Activated CD4-positive, alpha-beta T cell treated with anti-CD3 and anti-CD28 coated beads, Interleukin-2, amount 10 ng/mL, durations not matched to agents 24 days and 14 days (primary cell): ENCODE measurements around the gene PLD1. TPM values are rescaled to one million over a fixed set of nuclear protein-coding genes. Genes with fewer than 3 reads are reported as not detected.
A peak's percentile ranks its signal among the peaks of the same experiment; 100 is the strongest.

Experiments
- DNase-seq: peaks from one replicate; pipeline ENCODE4 v3.0.0; 2022
- H3K27ac Mint-ChIP-seq: one replicate; pipeline ENCODE4 v1.8.0; 2022; ENCODE audit warnings: mild to moderate bottlenecking, mixed read lengths
- H3K27me3 Mint-ChIP-seq: one replicate; pipeline ENCODE4 v1.8.0; 2022; ENCODE audit warnings: mixed read lengths
- H3K36me3 Mint-ChIP-seq: one replicate; pipeline ENCODE4 v1.8.0; 2022; ENCODE audit warnings: low read depth, mild to moderate bottlenecking, mixed read lengths
- H3K4me1 Mint-ChIP-seq: one replicate; pipeline ENCODE4 v1.8.0; 2021; ENCODE audit warnings: mixed read lengths
- H3K4me3 Mint-ChIP-seq: one replicate; pipeline ENCODE4 v1.8.0; 2022; ENCODE audit warnings: mild to moderate bottlenecking, moderate library complexity, mixed read lengths
- H3K9me3 Mint-ChIP-seq: one replicate; pipeline ENCODE4 v1.8.0; 2021; ENCODE audit warnings: mixed read lengths
- intact Hi-C: fragments of 100-400 bp; cut with micrococcal nuclease; formaldehyde crosslinking; loops from one replicate; pipeline ENCODE4 v1.15.1; 2023
- total RNA-seq: library from RNA; stranded (reverse); gene quantifications from 2 replicates; pipeline ENCODE4 v1.2.3, GENCODE V29; 2022

Gene PLD1
- total RNA-seq, 1 donor from 2014 or later = 0.09 TPM

DNA sequence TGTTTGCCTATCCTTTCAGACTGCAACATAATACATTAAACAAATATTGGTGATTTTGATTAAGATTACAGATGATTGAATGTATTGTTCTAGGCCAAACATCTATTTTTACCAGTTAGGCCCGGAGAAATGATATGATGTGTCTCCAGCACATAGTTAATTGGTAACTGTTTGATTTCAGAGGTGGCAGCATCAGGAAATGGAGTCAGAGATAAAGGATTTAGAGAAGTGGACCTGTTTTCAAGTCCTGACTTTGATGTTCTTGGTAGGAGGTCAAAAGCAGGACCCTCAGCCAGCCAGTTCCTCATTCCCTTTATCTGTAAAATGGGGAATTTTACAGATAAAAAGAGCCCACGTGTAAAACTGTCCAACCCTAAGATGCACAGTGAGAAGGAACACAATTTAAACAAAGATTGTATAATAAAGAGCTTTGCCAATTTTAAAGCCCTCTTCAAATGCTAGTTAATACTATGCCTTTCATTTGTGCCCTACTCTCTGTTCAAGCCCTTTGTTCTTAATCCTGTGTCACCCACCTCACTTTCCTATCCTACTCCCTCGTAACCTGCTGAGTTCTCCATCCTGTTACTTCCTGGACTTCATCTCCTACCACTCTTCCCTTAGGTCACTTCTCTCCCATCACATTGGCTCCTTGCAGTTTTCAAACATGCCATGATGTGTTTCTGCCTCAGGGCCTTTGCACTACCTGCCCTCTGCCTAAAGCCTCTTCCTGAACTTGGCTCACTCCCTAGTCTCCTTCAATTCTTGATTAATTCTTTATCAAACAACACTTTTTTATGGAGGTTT lies 35.4 kb upstream of the PLD1 start:
- intact Hi-C loops = loop anchor here (1.0 to 5.0 kb wide), 5 partner anchors 31 to 287 kb away; partner anchors contain the start of gene FNDC3B
- no peak overlapping the region for H3K27ac Mint-ChIP-seq
- peak; percentile 52 for DNase-seq
- H3K27me3 Mint-ChIP-seq = peaks cover 18% of the 10 kb centered on the region
- H3K36me3 Mint-ChIP-seq = no peaks in the 10 kb centered on the region
- H3K4me3 Mint-ChIP-seq = no peak overlapping the region
- peaks cover 8% of the 10 kb centered on the region for H3K9me3 Mint-ChIP-seq
- peaks cover 17% of the 10 kb centered on the region for H3K4me1 Mint-ChIP-seq

DNA sequence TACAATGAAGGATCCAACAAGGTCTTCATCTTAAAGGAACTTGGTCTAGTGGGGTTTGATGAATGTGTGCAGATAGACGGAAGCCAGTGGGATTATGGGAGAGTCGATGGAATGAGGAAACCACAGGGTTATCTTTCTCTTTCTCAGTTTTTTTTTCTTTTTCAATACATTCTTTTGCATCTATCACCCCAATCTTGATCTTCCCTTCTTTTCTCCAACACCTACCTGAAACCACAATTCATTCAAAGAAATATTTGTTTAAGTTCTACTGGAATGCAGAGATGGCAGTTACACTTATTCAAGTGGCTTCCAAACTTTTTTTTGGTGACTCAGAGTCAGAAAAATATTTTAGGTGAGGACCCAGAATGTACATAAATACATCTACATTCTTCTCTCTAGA lies 34.6 kb upstream of the PLD1 start:
- peaks cover 8% of the 10 kb centered on the region for H3K9me3 Mint-ChIP-seq
- H3K27ac Mint-ChIP-seq = no peak overlapping the region
- no peaks in the 10 kb centered on the region for H3K36me3 Mint-ChIP-seq
- intact Hi-C loops = loop anchor here (5.0 kb wide), 1 partner anchor 287 kb away; no protein-coding TSS in a partner anchor
- no peak for DNase-seq
- H3K4me1 Mint-ChIP-seq = peaks cover 17% of the 10 kb centered on the region
- peaks cover 19% of the 10 kb centered on the region for H3K27me3 Mint-ChIP-seq
- H3K4me3 Mint-ChIP-seq = no peak overlapping the region

DNA sequence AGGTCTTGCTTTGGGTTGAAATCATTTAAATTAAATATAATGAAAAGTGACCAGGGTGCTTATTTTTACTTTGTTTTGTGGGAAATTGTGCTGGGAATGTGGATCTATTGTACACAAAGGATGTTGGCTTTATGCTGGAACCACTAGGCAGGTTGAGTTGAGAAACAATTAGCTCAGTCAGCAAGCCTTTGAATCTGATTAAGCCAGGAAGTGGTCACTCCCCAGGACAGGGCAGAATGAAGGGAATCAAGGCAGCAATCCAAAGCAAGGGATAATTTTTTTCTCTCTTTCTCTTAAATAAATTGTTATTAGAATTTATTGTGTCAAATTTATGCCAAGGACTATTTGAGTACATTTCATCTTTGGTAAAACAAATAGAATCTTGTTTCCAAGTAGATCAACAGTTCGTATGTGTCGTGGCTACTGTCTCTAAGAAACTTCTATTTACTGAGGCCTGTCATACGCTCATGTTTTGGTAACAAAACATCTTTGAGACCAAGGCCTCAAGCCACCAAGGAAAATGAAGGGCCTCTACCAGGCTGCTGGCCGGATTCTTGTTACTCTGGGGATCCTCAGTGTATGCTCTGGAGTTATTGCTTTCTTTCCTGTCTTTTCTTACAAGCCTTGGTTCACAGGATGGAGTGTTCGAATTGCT lies 32.7 kb upstream of the PLD1 start, which contains the start of gene TMEM212:
TMEM212 (plus strand) TSS at position 486 of the 655 bp plus-strand sequence; CDS start at position 521, 35 bp downstream.
- peaks cover 27% of the 10 kb centered on the region for H3K27me3 Mint-ChIP-seq
- H3K9me3 Mint-ChIP-seq = peaks cover 8% of the 10 kb centered on the region
- intact Hi-C loops = no loop called here
- DNase-seq = no peak
- H3K4me1 Mint-ChIP-seq = peaks cover 21% of the 10 kb centered on the region
- no peak within 1 kb of the TSS for H3K4me3 Mint-ChIP-seq
- H3K27ac Mint-ChIP-seq = no peak within 1 kb of the TSS
- no peaks in the 10 kb centered on the region for H3K36me3 Mint-ChIP-seq

DNA sequence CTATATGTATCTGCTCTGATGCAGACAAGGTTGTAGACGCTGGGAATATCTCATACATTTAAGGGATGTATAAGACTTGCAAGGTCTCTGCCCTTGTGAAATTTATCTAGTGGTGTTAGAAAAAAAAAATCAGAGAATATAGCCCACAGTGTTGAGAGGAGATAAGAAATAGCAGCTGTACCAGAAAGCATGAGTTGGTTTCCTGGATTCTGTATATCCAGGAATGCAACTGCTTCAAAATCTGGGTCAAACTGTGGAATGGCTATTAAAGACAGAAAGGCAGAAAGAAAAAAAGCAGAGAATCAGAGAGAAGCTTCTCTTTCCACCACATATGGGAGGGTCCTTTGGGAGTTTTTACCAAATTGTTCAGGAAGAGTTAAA lies 31.3 kb upstream of the PLD1 start:
- intact Hi-C loops = no loop called here
- H3K4me3 Mint-ChIP-seq = no peak overlapping the region
- no peak for DNase-seq
- H3K9me3 Mint-ChIP-seq = peaks cover 8% of the 10 kb centered on the region
- H3K27ac Mint-ChIP-seq = no peak overlapping the region
- peaks cover 31% of the 10 kb centered on the region for H3K27me3 Mint-ChIP-seq
- H3K4me1 Mint-ChIP-seq = peaks cover 12% of the 10 kb centered on the region
- no peaks in the 10 kb centered on the region for H3K36me3 Mint-ChIP-seq

DNA sequence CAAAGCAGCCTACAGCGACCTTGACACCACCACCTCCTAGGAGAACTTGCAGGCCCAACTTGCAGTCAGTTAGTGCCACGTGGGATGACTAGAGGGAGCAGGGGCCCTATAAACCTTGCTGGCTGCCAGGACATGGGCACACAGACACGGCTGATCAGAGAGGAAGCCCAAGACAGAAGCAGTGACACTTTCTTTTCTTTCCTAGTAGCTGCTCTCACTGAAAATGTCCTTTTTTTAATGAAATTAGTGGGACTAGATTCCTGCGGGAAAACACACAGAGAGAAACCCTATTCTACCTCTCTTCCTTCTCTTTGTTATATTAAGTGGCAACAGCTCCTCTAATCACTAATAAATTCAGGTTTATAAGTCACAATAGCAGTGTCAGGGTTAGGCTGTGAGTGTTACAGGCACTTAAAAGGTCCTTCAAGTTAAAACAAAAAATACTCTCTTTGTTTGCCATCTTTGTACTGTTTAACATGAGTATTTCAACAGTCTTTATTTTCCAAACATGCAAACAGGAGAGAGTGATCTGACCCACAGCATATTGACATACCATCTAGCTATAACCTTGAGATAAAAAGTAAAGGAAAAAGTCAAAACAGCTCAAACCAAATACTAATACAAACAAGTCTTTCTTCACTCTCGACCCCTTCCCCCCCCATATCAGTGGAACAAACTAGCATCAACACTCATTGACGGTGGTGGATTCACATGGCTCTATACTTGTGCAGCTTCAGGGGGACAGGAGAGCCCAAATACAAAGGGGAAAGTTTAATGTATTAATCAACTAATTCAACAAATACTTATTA lies 30.7 kb upstream of the PLD1 start:
- Mint-ChIP-seq H3K36me3 (no peaks in the 10 kb centered on the region), H3K4me1 (peaks cover 8% of the 10 kb centered on the region), H3K9me3 (peaks cover 6% of the 10 kb centered on the region), H3K27me3 (peaks cover 31% of the 10 kb centered on the region), H3K27ac (no peak overlapping the region), H3K4me3 (no peak overlapping the region)
- intact Hi-C loops = no loop called here
- DNase-seq = no peak

DNA sequence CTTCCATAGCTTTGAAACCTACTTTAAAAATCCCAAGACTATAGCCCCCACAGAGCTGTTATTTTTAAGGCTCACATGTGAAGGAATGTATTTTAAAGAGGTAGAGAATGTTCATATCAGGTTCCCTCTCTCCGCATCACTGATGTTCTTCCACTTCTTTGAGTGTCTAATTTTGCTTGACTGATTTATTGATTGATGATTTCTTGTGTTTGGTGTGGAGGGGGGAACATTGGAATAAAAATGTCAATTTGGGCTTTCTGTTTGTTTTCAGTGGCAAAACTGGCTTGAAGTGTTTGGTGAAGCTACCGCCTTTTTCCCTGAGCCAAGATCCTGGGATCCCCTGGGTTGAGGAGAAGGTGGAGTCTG lies 30.1 kb upstream of the PLD1 start:
- peaks cover 33% of the 10 kb centered on the region for H3K27me3 Mint-ChIP-seq
- H3K36me3 Mint-ChIP-seq = no peaks in the 10 kb centered on the region
- H3K9me3 Mint-ChIP-seq = peaks cover 3% of the 10 kb centered on the region
- H3K4me3 Mint-ChIP-seq = no peak overlapping the region
- no peak for DNase-seq
- intact Hi-C loops = no loop called here
- H3K4me1 Mint-ChIP-seq = peaks cover 6% of the 10 kb centered on the region
- H3K27ac Mint-ChIP-seq = no peak overlapping the region

DNA sequence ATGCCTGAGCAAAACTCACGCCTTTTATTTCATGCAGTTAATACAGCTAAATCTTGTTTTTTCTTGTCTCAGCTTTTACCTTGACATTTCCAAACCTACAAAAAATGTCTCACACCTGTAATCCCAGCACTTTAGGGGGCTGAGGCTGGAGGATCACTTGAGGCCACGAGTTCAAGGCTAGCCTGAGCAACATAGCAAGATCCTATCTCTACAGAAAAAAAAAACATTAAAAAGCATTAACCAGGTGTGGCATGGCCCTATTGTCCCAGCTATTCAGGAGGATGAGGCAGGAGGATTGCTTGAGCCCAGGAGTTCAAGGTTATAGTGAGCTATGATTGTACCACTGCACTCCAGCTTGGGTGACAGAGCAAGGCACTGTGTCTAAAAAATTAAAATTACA lies 29.0 kb upstream of the PLD1 start:
- H3K27ac Mint-ChIP-seq = no peak overlapping the region
- peaks cover 4% of the 10 kb centered on the region for H3K4me1 Mint-ChIP-seq
- H3K9me3 Mint-ChIP-seq = no peaks in the 10 kb centered on the region
- intact Hi-C loops = no loop called here
- H3K27me3 Mint-ChIP-seq = peaks cover 30% of the 10 kb centered on the region
- no peak overlapping the region for H3K4me3 Mint-ChIP-seq
- DNase-seq = no peak
- no peaks in the 10 kb centered on the region for H3K36me3 Mint-ChIP-seq

DNA sequence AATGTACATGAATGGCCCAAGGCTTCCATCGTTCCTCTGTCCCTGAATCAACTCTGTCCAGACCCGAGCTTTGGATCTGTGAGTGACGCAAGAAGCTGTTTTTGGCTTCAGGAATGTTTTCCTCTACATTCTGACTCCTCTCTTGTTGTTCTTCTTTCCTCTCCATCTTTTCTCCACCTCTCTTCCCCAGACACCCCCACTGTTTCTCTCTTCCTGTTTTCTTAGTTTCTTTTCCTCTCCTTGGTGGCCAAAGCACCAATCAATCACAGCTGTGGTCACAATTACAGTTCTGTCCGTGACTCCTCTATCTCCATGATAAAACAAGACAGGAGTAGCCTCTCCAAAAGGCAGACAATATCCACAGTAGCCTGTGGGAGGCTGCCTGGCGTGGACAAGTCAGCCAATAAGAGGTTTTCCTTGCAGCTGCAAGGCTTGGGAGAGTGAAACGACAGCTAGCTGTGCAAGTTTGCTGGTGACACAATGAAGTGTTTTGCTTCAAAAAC lies 28.0 kb upstream of the PLD1 start:
- intact Hi-C loops = no loop called here

DNA sequence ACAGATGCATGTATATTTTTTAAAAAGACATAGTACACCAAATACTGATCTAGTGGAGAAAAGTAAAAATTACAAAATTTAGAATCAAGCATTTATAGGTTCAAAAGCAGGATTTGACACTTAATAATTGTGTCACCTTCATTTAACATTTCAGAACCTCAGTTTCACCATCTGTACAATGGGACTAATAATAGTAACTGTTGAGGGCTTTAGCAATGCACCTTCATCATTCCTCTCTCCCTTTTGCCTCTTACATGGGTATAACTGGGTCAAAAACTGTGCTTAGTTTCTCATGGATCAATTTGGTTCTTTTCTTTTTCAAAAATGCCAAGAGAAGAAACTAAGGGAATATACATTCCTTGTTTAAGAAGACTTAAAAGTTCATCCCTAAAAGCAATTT lies 27.4 kb upstream of the PLD1 start:
- Mint-ChIP-seq H3K9me3 (no peaks in the 10 kb centered on the region), H3K4me1 (peaks cover 4% of the 10 kb centered on the region), H3K27ac (no peak overlapping the region), H3K27me3 (peaks cover 37% of the 10 kb centered on the region), H3K4me3 (no peak overlapping the region), H3K36me3 (no peaks in the 10 kb centered on the region)
- intact Hi-C loops = no loop called here
- no peak for DNase-seq

More for the DNA sequence above, 28.0 kb upstream of the PLD1 start:
- H3K9me3 Mint-ChIP-seq = no peaks in the 10 kb centered on the region
- H3K27me3 Mint-ChIP-seq = peaks cover 34% of the 10 kb centered on the region
- peaks cover 4% of the 10 kb centered on the region for H3K4me1 Mint-ChIP-seq
- no peak for DNase-seq
- no peaks in the 10 kb centered on the region for H3K36me3 Mint-ChIP-seq
- H3K27ac Mint-ChIP-seq = no peak overlapping the region
- H3K4me3 Mint-ChIP-seq = no peak overlapping the region

DNA sequence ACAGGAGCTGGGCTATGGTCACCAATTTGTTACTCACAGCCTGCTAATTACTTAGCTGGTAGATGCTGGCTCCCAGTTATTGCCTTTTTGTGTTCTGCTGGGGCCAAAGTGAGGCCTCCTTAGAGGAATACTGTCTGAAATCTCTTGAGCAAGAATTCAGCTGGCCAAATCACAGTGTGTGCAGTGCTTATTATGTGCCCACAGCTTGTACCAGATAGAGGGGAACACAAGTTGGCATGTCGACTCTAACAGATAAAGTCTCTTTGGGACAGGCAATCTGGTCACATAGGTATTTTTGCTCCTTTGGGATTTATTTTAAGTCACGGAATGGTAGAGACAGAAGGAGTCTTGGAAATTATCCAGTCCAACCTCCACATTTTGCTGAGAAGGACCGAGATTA lies 26.6 kb upstream of the PLD1 start:
- Mint-ChIP-seq H3K9me3 (no peaks in the 10 kb centered on the region), H3K4me1 (peaks cover 4% of the 10 kb centered on the region), H3K4me3 (no peak overlapping the region), H3K27me3 (peaks cover 41% of the 10 kb centered on the region), H3K27ac (no peak overlapping the region), H3K36me3 (no peaks in the 10 kb centered on the region)
- DNase-seq = no peak
- intact Hi-C loops = no loop called here

DNA sequence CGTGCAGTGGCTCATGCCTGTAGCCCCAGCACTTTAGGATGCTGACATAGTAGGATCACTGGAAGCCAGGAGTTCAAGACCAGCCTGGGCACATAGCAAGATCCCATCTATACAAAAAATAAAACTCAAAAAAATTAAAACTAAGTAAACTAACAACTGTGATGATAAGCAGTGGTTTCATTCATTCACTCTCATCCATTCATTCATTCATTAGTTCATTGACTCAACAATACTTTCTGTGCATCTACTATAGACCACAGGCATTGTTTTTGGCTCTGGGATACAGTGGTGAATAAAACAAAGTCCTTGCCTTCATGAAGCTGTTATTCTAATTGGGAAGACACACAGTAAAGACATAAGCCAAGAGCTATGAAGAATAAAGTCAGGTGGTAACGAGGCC lies 25.3 kb upstream of the PLD1 start:
- no peaks in the 10 kb centered on the region for H3K36me3 Mint-ChIP-seq
- intact Hi-C loops = no loop called here
- no peaks in the 10 kb centered on the region for H3K9me3 Mint-ChIP-seq
- peaks cover 4% of the 10 kb centered on the region for H3K4me1 Mint-ChIP-seq
- H3K27me3 Mint-ChIP-seq = peaks cover 34% of the 10 kb centered on the region
- no peak for DNase-seq
- no peak overlapping the region for H3K4me3 Mint-ChIP-seq
- H3K27ac Mint-ChIP-seq = no peak overlapping the region

DNA sequence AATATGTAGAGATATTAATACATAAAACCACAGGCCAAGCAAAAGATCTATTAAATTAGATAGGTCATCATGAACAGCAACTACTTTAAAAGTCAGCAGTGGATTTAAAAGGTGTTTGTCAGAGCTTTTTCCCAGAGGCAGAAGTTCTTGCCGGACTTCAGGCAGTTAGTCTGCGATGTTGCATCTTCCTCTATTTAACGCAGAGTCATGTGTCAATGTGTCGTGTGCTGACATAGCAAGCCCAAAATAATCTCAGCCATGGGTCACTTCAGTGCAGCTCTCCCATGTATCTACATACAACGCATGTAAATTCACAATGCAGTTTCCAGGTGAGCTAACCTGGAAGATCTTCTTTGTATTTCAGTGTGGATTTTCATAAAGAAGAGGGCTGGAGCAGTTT lies 24.8 kb upstream of the PLD1 start:
- Mint-ChIP-seq H3K4me3 (no peak overlapping the region), H3K36me3 (no peaks in the 10 kb centered on the region), H3K27me3 (peaks cover 31% of the 10 kb centered on the region), H3K9me3 (no peaks in the 10 kb centered on the region), H3K27ac (no peak overlapping the region), H3K4me1 (peaks cover 4% of the 10 kb centered on the region)
- intact Hi-C loops = no loop called here
- DNase-seq = no peak

DNA sequence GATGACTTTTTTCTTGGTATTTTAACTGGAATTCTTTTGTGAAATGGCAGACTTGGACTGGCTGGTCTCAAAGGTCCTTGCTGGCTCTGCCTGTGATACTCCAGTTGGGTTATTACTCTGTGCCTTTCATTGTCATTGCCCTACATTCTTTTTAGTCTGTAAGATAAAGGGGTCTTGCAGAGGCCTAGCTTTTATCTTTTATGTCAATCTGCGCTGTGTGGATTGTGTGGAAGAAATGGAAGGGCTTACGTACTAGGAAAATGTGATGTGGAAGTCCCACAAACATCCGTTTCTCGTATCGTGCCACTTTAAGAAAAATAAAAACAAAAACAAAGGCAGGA lies 24.1 kb upstream of the PLD1 start:
- intact Hi-C loops = loop anchor here (5.0 kb wide), 1 partner anchor 132 kb away; no protein-coding TSS in a partner anchor
- H3K4me3 Mint-ChIP-seq = no peak overlapping the region
- H3K4me1 Mint-ChIP-seq = peaks cover 6% of the 10 kb centered on the region
- no peak overlapping the region for H3K27ac Mint-ChIP-seq
- no peaks in the 10 kb centered on the region for H3K9me3 Mint-ChIP-seq
- H3K27me3 Mint-ChIP-seq = peaks cover 36% of the 10 kb centered on the region
- H3K36me3 Mint-ChIP-seq = no peaks in the 10 kb centered on the region
- no peak for DNase-seq
